GM13977 (cell line): ENCODE data around the gene FTMT.

Source experiments
- DNase-seq: peaks from one replicate; pipeline ENCODE4 v3.0.0; 2012; ENCODE audit warnings: low spot score
- CTCF ChIP-seq: IDR thresholded peaks from 2 replicates; pipeline ENCODE4 v1.5.1; 2012; ENCODE audit warnings: mild to moderate bottlenecking, control low read depth; ENCODE audit not compliant: insufficient read depth; ENCODE audit errors: extremely low read depth, missing control alignments
- in situ Hi-C: fragments of 300-500 bp; cut with MboI; formaldehyde crosslinking; loops from one replicate; pipeline ENCODE4 v1.12.0; 2022; ENCODE audit warnings: low sequenced_read_pairs, low pct_unique_long_range_greater_than_20kb, mixed read lengths, inconsistent platforms; ENCODE audit not compliant: unreplicated experiment

The FTMT gene

GRCh38 chr5:121867403-121867802 is 15.7 kb downstream of the FTMT start:
- DNase-seq: no peak
- no peak for TF ChIP-seq CTCF
- in situ Hi-C loops: no loop called here

DNA sequence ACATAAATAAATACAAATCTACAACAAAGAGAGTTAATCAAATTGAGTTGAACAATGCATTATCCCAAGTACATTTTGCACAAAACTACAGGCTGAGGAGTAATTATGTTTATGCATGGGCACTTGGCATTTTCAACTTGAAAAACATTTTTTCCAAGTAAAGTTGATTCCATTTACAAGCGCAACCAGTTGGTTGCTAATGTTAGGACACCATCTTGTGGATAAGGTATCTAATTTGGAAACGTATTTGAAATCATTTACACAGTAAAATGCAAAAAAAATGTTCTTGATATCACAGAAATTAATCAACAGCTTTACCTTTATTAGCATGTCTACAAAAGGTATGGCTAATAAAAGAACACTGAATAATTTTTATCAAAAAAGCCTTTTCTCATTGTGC is 18.8 kb downstream of the FTMT start:
- in situ Hi-C loops: no loop called here
- no peak for DNase-seq
- TF ChIP-seq CTCF: no peak

DNA sequence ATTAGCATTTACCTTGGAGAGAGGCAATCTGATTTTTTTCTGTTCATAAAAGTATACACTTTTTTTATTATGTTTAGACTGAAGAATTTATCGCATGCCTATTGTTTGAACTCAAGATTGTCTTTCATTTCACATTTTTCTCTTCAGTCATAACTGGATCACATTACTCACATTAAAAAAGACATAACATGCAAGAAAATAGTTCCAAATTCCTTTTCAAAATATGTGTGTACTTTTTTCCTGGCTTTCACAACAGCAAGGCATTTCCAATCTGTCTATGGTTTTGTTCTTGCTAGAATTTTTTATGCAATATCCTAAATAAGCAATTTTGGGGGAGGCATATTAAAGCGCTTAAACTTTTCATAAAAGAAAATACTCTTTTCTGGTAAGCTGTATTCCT is 21.2 kb downstream of the FTMT start:
- in situ Hi-C loops: no loop called here
- no peak for TF ChIP-seq CTCF
- no peak for DNase-seq

DNA sequence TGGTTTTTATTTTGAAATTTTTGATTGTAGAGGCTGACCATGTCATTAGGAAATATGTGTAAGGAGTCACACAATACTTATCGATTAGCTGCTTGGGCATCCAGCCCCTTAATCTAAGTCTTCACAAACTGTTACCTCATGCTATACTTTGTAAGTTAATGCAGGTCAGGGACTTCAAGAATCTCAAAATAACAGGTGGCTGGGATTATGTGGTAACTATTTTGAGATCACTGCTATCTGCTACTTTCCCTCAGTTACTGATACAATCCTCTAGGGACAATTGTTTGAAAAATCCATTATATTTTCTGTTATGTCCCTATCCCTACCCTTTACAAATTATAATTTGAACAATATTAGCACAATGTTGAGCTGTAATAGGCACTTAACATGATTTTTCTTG is 21.7 kb downstream of the FTMT start:
- in situ Hi-C loops: no loop called here
- no peak for TF ChIP-seq CTCF
- no peak for DNase-seq

- no peak for TF ChIP-seq CTCF
- in situ Hi-C loops: no loop called here
- DNase-seq: no peak
Observed at GRCh38 chr5:121885630-121886029, 33.9 kb downstream of the FTMT start.

DNA sequence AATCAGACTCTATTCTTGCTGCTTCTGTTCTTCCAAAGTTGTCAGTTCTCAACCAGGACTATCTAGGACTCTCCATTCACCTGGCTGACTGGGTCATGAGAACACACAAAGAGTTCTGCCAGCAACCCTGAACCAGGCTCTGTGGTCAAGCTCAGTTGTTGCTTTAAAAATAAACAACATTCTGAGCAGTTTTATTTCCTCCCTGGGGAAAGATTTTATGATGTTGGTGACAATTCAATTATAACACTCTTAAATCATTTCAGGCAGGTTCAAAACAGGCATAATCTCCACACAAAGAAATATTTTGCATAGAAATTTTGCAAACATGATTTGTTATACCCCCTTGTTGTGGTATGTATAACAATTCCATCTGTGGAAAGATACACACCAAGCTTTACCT is 36.0 kb downstream of the FTMT start:
- in situ Hi-C loops: no loop called here
- DNase-seq: no peak

More for the DNA sequence above, 36.0 kb downstream of the FTMT start:
- TF ChIP-seq CTCF: no peak
